GM12892 (cell line): Measurements from ENCODE around the gene PARD6G.

Source experiments
- DNase-seq: peaks from one replicate; pipeline ENCODE4 v3.0.0; 2011; ENCODE audit not compliant: insufficient read length
- FAIRE-seq: peaks from 2 replicates; lab custom pipeline; 2011; peaks lifted over from hg19 to GRCh38; lab: Jason Lieb, UNC
- POLR2A ChIP-seq: IDR thresholded peaks from 2 replicates; pipeline ENCODE4 v1.6.1; 2011; ENCODE audit warnings: low read depth, low read length, control low read depth
- POLR2AphosphoS5 ChIP-seq: IDR thresholded peaks from 2 replicates; pipeline ENCODE4 v1.6.1; 2011; ENCODE audit warnings: low read depth, low read length, control low read depth
- TAF1 ChIP-seq: IDR thresholded peaks from 2 replicates; pipeline ENCODE4 v1.6.1; 2011; ENCODE audit warnings: low read depth, mild to moderate bottlenecking, control low read depth, low read length, borderline replicate concordance

The PARD6G gene

DNA sequence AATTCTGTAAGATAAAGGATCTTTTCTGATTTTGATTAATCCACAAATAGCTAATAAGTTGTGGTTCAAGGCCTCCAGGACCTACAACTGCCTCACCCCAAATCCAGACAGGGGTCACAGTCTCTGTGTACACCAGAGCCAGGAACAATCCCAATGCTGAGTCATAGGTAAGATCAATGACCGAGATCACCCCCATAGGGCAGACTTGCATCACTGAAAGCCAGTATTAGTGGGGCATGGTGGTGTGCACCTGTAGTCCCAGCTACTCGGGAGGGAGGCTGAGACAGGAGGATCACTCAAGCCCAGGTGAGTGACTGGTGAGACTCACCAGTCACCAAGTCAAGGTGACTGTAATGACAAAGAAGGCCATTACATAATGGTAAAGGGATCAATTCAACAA, 12.9 kb downstream of the PARD6G start:
- DNase-seq: no peak
- no peak for FAIRE-seq
- no peak for TF ChIP-seq POLR2AphosphoS5
- TF ChIP-seq POLR2A: no peak
- no peak for TF ChIP-seq TAF1

GRCh38 chr18:80233899-80234298, 13.4 kb downstream of the PARD6G start:
- FAIRE-seq: no peak
- DNase-seq: no peak
- TF ChIP-seq POLR2A (no peak), TAF1 (no peak), POLR2AphosphoS5 (no peak)

DNA sequence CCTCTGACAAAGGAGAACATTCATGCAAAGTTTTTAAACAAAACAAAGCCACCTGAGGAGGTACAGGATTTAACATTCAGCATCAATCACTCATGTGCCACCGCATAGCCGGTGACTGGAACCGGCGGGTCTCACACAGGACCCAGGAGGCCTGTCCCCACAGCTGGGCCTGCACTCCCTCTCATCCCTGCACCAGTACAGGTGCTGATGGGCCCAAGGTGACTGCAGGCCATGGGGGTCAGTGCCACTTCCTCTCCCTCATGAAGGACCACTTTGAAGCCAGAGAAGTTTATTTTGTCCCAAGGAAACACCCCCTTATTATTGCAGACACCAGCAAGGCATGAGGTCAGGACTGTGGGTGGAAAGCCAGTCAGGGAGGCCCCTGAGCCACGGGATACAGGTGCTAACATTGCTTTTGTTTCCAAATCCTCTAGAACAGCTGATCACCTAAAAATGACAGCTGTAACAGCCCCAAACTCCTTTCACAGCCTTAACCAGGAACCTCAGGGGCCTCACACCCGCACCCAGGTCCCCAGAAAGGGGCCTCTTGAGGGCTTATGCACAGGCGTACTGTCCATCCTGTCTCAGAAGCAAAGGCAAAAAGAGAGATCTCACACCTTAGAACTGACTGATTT, 14.0 kb downstream of the PARD6G start:
- TF ChIP-seq POLR2AphosphoS5: no peak
- TF ChIP-seq TAF1: no peak
- no peak for TF ChIP-seq POLR2A
- no peak for FAIRE-seq
- no peak for DNase-seq

- FAIRE-seq: no peak
Observed at GRCh38 chr18:80232710-80233109, 14.6 kb downstream of the PARD6G start.

DNA sequence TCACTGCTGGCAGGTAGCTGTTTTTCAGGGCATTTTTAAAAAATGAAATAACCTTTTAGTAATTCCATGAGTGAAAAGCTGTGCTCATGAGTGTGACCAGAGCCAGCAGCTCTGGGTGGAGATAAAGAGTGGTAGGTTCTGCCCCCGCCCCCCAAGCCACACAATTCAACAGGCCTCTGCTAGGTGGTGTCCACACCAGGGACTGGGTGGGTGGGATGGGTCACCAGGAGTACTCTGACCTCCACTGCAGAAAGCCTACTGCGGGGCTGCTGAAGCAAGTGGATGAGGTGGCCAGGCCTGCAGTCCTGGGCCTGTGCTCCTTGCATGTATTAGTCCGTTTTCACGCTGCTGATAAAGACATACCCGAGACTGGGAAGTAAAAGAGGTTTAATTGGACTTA, 15.3 kb downstream of the PARD6G start:
- TF ChIP-seq POLR2A (no peak), POLR2AphosphoS5 (no peak), TAF1 (no peak)
- no peak for FAIRE-seq
- no peak for DNase-seq

More at GRCh38 chr18:80232710-80233109, 14.6 kb downstream of the PARD6G start:
- no peak for DNase-seq
- no peak for TF ChIP-seq POLR2A
- no peak for TF ChIP-seq POLR2AphosphoS5
- no peak for TF ChIP-seq TAF1

GRCh38 chr18:80231616-80232015, 15.7 kb downstream of the PARD6G start:
- no peak for DNase-seq
- no peak for FAIRE-seq
- no peak for TF ChIP-seq POLR2AphosphoS5
- TF ChIP-seq TAF1: no peak
- no peak for TF ChIP-seq POLR2A

- DNase-seq (no peak), FAIRE-seq (no peak)
- no peak for TF ChIP-seq POLR2AphosphoS5
- no peak for TF ChIP-seq TAF1
- TF ChIP-seq POLR2A: no peak
Observed at GRCh38 chr18:80231151-80231550, 16.2 kb downstream of the PARD6G start.

GRCh38 chr18:80229766-80230745, 17.3 kb downstream of the PARD6G start:
- FAIRE-seq: no peak
- no peak for DNase-seq
- TF ChIP-seq POLR2AphosphoS5 (no peak), TAF1 (no peak), POLR2A (no peak)

- FAIRE-seq: no peak
- TF ChIP-seq POLR2AphosphoS5 (no peak), POLR2A (no peak), TAF1 (no peak)
- DNase-seq: no peak
Observed at GRCh38 chr18:80229363-80229762, 18.0 kb downstream of the PARD6G start.

- DNase-seq: no peak
- no peak for FAIRE-seq
- no peak for TF ChIP-seq POLR2A
- no peak for TF ChIP-seq TAF1
- no peak for TF ChIP-seq POLR2AphosphoS5
Observed at GRCh38 chr18:80228051-80228848, 19.1 kb downstream of the PARD6G start.

DNA sequence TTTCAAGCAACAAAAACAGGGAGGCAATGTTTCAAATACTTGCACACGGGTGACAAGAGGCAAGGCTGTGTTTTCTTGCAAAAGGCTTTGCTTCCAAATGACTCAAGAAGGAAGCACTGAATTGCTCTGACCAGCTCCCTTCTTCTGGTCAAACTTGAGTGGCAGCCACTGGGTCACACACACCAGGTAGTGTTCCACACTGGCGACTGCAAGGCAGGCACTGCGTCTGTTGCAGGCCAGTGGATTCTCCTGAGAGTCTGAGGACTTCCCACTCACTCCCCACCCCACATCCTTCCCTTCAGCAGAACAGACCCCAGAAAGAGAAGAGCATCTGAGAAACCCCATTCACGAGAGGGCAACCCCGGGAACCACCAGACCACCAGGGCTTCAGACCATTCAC, 19.8 kb downstream of the PARD6G start:
- DNase-seq: no peak
- TF ChIP-seq POLR2AphosphoS5: no peak
- TF ChIP-seq POLR2A: no peak
- TF ChIP-seq TAF1: no peak
- no peak for FAIRE-seq
